NCI-H1048 (cell line): ENCODE measurements around the gene TMEM130.

Source experiments
- DNase-seq: peaks from one replicate; lab custom pipeline; 2025; lab: John Stamatoyannopoulos, UW

Gene TMEM130

GRCh38 chr7:98841179-98841997 is 28.4 kb downstream of the TMEM130 start:
- no peak for DNase-seq

DNA sequence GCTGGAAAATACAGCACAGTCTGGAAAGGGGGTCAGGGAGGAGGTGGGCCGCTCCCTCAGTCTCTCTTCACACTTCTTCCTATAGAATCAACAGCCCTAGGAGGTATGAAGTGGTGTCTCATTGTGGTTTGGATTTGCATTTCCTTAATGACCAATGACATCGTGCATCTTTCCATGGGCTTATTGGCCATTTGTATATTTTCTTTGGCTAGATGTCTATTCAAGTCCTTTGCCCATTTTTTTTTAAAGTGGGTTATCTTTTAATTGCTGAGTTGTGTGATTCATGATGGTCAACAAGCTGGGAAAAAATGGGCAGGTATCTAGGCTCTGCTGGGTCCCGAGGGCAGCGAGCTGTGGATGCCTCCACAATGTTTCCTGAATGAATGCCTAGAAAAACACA is 29.1 kb downstream of the TMEM130 start:
- no peak for DNase-seq

GRCh38 chr7:98840096-98840495 is 29.7 kb downstream of the TMEM130 start:
- DNase-seq = no peak

DNA sequence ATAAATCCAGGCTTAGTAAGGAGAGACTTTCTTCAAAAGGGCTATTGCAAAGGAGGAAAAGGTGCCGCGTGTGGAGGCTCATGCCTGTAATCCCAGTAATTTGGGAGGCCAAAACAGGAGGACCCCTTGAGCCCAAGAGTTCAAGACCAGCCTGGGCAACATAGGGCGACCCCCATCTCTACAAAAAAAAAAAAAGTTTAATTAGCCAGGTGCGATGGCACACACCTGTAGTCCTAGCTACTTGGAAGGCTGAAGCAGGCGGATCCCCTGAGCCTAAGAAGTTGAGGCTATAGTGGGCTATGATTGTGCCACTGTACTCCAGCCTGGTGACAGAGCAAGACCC is 32.2 kb downstream of the TMEM130 start:
- no peak for DNase-seq

GRCh38 chr7:98836811-98837629 is 32.8 kb downstream of the TMEM130 start:
- DNase-seq = no peak

DNA sequence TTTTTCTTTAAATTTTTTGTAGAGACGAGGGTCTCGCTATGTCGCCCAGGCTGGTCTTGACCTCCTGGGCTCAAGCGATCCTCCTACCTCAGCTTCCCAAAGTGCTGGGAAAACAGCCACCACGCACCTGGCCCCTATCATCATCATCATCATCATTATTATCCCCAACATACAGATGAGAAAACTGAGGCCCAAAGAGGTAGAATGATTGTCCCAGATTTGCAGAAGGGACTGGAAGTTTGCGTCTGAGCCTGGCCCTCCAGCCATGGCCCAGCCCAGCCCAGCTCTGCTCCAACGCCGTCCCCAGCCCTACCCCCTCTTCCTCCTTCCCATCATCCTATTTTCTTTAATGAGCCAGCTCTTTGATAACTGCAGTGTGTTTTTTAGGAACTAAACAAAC is 34.9 kb downstream of the TMEM130 start:
- DNase-seq = no peak

- no peak for DNase-seq
Measured at GRCh38 chr7:98833022-98833421, 36.8 kb downstream of the TMEM130 start.

GRCh38 chr7:98831641-98832221 is 38.1 kb downstream of the TMEM130 start:
- DNase-seq = no peak

DNA sequence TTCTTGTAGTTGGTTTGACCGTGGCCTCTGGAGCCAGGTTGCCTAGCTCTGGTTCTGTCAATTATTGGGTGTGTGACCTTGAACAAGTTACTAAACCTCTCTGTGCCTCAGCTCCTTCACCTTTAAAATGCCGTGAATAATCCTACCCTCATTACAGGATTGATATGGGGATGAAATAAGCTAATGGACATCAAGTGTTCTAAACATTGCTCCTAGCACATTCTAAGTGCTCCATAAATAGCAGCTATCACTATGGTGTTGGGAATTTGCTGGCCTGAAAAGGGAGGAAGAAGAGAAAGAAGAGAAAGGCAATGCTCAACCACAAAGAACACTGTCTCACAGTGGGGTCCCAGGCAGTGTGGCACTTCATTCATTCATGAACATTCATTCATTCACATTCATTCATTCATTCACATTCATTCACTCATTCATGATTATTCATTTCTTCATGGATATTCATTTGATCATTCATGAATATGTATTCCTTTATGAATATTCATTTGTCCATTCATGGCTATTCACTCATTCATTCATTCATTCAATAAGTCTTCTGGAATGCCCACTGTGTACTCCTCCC is 38.8 kb downstream of the TMEM130 start:
- no peak for DNase-seq

DNA sequence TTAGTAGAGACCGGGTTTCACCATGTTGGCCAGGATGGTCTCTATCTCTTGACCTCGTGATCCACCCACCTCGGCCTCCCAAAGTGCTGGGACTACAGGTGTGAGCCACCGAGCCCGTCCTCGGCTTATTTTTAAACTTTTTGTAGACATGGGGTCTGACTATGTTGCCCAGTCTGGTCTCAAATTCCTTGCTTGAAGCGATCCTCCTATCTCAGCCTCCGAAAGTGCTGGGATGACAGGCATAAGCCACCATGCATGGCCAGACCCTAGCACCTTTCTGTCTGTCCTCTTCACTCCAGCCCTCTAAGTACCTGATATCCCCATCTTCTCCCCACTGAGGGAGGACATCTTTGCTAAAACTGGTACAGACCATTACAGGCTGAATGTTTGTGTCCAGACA is 41.4 kb downstream of the TMEM130 start:
- DNase-seq = no peak

DNA sequence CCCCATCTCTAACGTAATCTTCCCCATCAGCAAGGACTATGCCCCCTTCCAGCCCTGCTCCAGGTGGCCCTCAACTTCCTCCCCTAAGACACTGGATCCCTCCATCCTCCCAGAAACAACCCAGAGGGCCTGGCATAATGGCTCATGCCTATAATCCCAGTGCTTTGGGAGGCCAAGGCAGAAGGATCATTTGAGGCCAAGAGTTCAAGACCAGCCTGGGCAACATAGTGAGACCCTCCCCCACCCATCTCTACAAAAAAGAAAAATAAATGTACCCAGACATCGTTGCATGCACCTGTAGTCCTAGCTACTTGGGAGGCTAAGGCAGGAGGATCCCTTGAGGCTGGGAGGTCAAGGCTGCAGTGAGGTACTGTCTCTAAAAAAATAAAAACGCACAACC is 42.6 kb downstream of the TMEM130 start:
- no peak for DNase-seq

DNA sequence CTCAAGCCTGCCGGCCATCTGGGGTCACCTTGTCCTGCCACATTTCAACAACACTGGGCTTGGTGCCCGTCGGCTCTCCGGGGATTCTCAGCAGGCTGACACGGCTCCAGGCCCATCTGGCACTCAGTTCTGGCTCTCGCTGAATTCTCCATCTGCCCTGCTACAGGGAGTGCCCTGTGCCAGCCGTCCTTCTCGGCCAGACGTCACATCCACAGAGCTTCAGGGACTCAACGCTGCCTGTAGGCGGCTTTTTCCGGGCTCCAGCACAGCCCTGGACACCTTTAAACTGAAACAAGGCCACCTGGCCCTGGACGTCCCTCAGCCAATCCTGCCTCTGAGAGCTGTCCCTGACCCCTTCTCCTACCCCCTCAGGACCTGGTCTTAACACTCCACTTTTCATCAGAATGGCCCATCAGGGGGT is 43.0 kb downstream of the TMEM130 start:
- DNase-seq = no peak

GRCh38 chr7:98826387-98826786 is 43.4 kb downstream of the TMEM130 start:
- no peak for DNase-seq

- DNase-seq = no peak
Measured at GRCh38 chr7:98823226-98823625, 46.6 kb downstream of the TMEM130 start.

- no peak for DNase-seq
Measured at GRCh38 chr7:98821348-98821747, 48.5 kb downstream of the TMEM130 start.

DNA sequence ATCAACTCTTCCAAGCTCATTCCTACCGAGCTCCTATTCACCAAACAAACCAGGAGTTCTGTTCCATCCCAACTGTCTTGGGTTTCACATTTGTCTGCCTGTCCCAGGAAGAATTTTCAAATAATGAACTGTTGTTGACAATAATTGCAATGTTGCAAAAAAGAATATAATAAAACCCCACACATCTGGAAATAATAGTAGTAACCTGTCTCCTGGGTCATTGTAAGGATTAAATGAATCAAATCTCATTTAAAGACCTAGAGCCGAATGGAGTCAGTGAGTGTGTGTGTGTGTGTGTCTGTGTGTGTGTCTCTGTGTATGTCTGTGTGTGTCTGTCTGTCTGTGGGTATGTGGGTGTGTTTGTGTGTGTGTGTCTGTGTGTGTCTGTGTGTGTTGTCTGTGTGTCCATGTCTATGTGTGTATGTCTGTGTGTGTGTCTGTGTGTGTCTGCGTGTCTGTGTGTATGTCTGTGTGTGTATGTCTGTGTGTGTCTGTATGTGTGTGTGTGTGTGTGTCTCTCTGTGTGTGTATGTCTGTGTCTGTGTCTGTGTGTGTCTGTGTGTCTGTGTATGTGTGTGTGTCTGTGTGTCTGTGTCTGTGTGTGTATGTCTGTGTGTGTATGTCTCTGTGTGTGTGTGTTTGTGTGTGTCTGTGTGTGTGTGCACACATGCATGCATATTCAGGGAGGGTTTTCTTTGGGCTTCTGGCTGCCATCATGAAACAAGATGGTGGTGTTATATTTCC is 52.7 kb downstream of the TMEM130 start:
- no peak for DNase-seq

- no peak for DNase-seq
Measured at GRCh38 chr7:98816241-98816640, 53.6 kb downstream of the TMEM130 start.

DNA sequence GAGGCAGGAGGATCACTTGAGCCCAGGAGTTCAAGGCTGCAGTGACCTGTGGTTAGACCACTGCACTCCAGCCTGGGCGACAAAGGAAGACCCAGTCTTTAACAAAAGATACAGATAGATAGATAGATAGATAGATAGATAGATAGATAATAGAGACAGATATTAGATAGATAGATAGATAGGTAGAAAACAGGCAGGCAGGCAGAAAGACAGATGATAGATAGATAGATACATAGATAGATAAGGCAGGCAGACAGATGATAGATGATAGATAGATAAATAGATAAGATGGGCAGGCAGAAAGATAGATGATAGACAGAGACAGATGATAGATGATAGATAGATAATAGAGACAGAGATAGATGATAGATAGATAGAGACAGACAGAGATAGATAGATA is 54.5 kb downstream of the TMEM130 start:
- DNase-seq = no peak

GRCh38 chr7:98811299-98811698 is 58.5 kb downstream of the TMEM130 start:
- no peak for DNase-seq

DNA sequence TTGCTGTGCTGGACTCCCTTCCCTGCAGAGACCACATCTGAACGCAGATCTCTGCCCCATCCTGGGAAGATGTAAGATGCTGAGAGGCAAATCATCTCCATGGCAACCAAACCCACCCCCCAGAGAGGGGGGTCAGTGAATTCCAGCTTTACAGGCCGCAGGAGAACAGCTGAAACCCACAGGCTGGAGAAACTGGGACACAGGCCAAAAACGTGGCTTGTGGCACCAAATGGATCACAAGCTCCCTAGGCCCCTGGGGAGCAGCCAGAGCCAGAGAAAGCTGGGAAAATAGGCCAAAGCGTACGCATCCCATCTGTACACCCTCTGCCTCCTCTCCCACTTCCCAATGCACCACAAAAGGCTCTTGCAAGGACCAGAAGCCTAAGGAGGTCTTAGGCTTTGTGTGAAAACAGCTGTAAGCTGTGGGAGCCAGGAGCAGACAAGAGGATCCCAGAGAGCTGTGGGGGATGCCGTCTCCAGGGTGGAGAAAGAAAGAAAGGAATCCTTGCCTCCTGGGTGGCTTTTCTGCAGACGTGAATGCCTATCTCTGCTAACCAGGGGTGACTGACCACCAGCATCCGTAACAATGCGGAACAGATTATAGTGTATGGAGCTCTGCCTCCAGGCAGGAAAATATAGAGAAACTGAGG is 59.5 kb downstream of the TMEM130 start:
- no peak for DNase-seq

- no peak for DNase-seq
Measured at GRCh38 chr7:98808751-98809460, 60.9 kb downstream of the TMEM130 start.
